Measurements from ENCODE around the gene ACAP3. TPM values are rescaled to one million over a fixed set of nuclear protein-coding genes. Genes with fewer than 3 reads are reported as not detected.

The ACAP3 gene
- total and polyA plus RNA-seq, 2 of the 4 experiments (the other 2 are of a cell fraction): 13.3 to 58.2 TPM

DNA sequence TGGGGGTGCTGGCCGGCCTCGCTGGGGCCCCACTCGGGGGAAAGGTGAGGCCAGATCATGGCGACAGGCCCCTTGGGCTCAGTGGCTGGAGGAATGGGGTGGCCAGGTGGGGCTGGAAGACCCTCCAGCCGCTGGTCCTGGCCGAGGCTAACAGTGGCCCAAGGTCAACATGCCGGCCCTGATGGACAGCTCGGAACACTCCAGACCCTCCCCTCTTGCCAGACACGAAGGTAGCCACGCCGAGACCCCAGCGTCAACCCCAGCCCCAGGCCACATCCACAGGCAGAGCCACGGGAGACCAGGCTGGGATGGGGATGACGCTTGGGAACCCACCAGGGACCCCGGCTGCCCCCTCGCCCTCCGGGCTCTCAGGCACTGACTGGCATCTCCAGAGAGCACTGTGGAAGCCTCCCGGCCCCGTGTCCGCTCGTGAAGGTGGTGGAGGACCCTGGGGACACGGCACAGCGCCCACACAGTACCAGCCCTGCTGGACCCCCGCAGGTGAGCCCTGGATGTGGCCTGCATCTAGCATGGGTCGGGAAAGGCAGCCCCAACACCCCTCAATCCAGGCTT lies 60.3 kb downstream of the ACAP3 start:
- no peak overlapping the region for H3K4ac ChIP-seq (ENCODE audit: low read depth, low read length)
- peak overlapping the region; percentile 3; the same call in 1 of the 2 replicates for H2AK5ac ChIP-seq (ENCODE audit: low read depth, low read length)
- H4K5ac ChIP-seq (ENCODE audit: low read depth, low read length): no peak overlapping the region
- H2BK20ac ChIP-seq (ENCODE audit: low read depth, low read length): no peak overlapping the region
- H2BK5ac ChIP-seq (ENCODE audit: low read depth, low read length, poor library complexity, severe bottlenecking): no peak overlapping the region
- in situ Hi-C loops (cut with MboI; ENCODE audit: low sequenced_read_pairs): no loop called here
- no peak overlapping the region for H4K8ac ChIP-seq (ENCODE audit: low read depth in 2 of 2, low read length in 2 of 2)
- H3K14ac ChIP-seq (replicated peaks; ENCODE audit: low read depth, low read length): no peak overlapping the region
- no peak overlapping the region; the same call in 2 of the 3 replicates for H2BK15ac ChIP-seq (ENCODE audit: low read depth, low read length)
- H2AK9ac ChIP-seq (replicated peaks; ENCODE audit: low read depth, low read length, poor library complexity): no peak overlapping the region
- ChIA-PET CTCF (no interaction called here), POLR2A (ENCODE audit: unreplicated experiment) (no interaction called here)
- H3K27ac ChIP-seq (ENCODE audit: insufficient read depth, low read length): no peak overlapping the region
- WGBS, 2 experiments (ENCODE audit: extremely low coverage in 2 of 2, insufficient read length in 1 of 2): no CpG with 5 or more reads among the region's 25 CpGs
- dilution Hi-C loops (cut with HindIII; ENCODE audit: low sequenced_read_pairs, unreplicated experiment): no loop called here
- no peak for ATAC-seq (ENCODE audit: low read depth)
- H3K4me1 ChIP-seq (ENCODE audit: control insufficient read depth, insufficient read depth, low read length): peaks cover 13% of the 10 kb centered on the region
- no peak overlapping the region for H3K4me3 ChIP-seq (ENCODE audit: insufficient read depth, low read depth, low read length)
- no peaks in the 10 kb centered on the region; the same call in 1 of the 2 replicates for H4K20me1 ChIP-seq (ENCODE audit: insufficient read depth, low read length)
- H3K27me3 ChIP-seq (ENCODE audit: control insufficient read depth, insufficient read depth, low read length): no peaks in the 10 kb centered on the region
- no peaks in the 10 kb centered on the region for H3K9me1 ChIP-seq (ENCODE audit: insufficient read depth, low read length)
- H3K4me2 ChIP-seq (ENCODE audit: low read depth, low read length): no peak overlapping the region
- peaks cover 12% of the 10 kb centered on the region; the same call in 1 of the 2 replicates for H3K36me3 ChIP-seq (ENCODE audit: control insufficient read depth, insufficient read depth, low read length)
- no peak overlapping the region for H4K91ac ChIP-seq (ENCODE audit: insufficient read depth, low read depth, low read length)
- H2BK120ac ChIP-seq (ENCODE audit: low read depth, low read length): no peak overlapping the region
- H3K23ac ChIP-seq (ENCODE audit: low read depth, low read length): no peak overlapping the region
- no TSS peak for BruUV-seq (replicated peaks)
- H3K9me3 ChIP-seq (ENCODE audit: control insufficient read depth, insufficient read depth, low read length): no peaks in the 10 kb centered on the region
- no peak overlapping the region for H3K56ac ChIP-seq (ENCODE audit: extremely low read depth, insufficient read depth, low read length)
- H3K79me1 ChIP-seq (ENCODE audit: low read depth in 1 of 2, low read length in 2 of 2): peaks cover 0 to under 1% of the 10 kb centered on the region in 2 experiments; a peak in 1 of 4 replicates
- intact Hi-C loops (cut with micrococcal nuclease): no loop called here
- no peak overlapping the region for H3K18ac ChIP-seq (ENCODE audit: low read depth, low read length)
- no peak for DNase-seq
- TF ChIP-seq RAD21 (IDR thresholded peaks at IDR 0.05; ENCODE audit: low read length): no peak
- TF ChIP-seq POLR2A (IDR thresholded peaks at IDR 0.05; ENCODE audit: low read depth, low read length): no peak
- no peak for TF ChIP-seq RCOR1 (IDR thresholded peaks at IDR 0.05; ENCODE audit: insufficient replicate concordance, low read length)
- no peak for TF ChIP-seq MAFK (IDR thresholded peaks at IDR 0.05; ENCODE audit: low read depth, low read length)
- no peak for TF ChIP-seq BHLHE40 (IDR thresholded peaks at IDR 0.05; ENCODE audit: low read depth, low read length)
- no peak for TF ChIP-seq SMC3 (IDR thresholded peaks at IDR 0.05; ENCODE audit: low read depth, low read length)
- TF ChIP-seq MXI1 (IDR thresholded peaks at IDR 0.05; ENCODE audit: borderline replicate concordance, low read depth, low read length): no peak
- TF ChIP-seq, protein P1, sequence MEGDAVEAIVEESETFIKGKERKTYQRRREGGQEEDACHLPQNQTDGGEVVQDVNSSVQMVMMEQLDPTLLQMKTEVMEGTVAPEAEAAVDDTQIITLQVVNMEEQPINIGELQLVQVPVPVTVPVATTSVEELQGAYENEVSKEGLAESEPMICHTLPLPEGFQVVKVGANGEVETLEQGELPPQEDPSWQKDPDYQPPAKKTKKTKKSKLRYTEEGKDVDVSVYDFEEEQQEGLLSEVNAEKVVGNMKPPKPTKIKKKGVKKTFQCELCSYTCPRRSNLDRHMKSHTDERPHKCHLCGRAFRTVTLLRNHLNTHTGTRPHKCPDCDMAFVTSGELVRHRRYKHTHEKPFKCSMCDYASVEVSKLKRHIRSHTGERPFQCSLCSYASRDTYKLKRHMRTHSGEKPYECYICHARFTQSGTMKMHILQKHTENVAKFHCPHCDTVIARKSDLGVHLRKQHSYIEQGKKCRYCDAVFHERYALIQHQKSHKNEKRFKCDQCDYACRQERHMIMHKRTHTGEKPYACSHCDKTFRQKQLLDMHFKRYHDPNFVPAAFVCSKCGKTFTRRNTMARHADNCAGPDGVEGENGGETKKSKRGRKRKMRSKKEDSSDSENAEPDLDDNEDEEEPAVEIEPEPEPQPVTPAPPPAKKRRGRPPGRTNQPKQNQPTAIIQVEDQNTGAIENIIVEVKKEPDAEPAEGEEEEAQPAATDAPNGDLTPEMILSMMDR (conservative IDR thresholded peaks at IDR 0.05; ENCODE audit: low read depth, low read length): no peak
- no peak overlapping the region for H3K9ac ChIP-seq (ENCODE audit: low read depth, low read length)
- H2AFZ ChIP-seq (replicated peaks; ENCODE audit: low read length, poor library complexity): no peak overlapping the region
